ENCODE data around the gene SLC52A3.

The SLC52A3 gene

DNA sequence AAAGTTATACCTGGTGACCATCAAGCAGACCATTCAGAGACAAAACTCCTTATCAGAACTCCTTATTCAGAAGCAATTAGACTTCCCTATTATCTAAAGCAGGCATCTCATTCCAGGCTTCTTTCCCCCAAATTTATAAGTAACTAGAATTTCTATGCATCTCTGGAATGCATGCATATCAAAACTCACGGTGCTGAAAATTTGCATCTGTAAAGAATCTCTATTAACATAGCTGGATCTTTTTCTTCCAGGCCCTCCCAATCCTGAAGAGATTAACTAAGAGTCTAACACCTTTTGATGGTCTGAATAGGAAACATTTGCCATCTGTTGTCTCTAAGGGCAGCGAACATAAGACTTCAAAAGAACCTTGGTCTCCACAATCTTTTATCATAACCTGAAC lies 22.8 kb upstream of the SLC52A3 start:
- Histone ChIP-seq H3K36me3 (ENCODE audit: control insufficient read depth in 1 of 2, insufficient read depth in 2 of 2, low read length in 2 of 2) (no peaks in the 10 kb centered on the region), H3K23ac (ENCODE audit: low read length) (no peak overlapping the region), H3K27me3 (ENCODE audit: insufficient read depth, low read length) (no peaks in the 10 kb centered on the region), H2BK120ac (ENCODE audit: insufficient read depth, low read length, poor library complexity) (no peak overlapping the region), H3K79me1 (ENCODE audit: low read length) (no peaks in the 10 kb centered on the region), H3K4ac (ENCODE audit: low read depth, low read length) (no peak overlapping the region), H2BK5ac (ENCODE audit: low read depth, low read length, poor library complexity) (no peak overlapping the region), H3K4me3 (ENCODE audit: low read depth, low read length) (no peak overlapping the region), H3K18ac (ENCODE audit: low read length) (no peak overlapping the region), H4K91ac (ENCODE audit: low read depth, low read length) (no peak overlapping the region), H2AFZ (ENCODE audit: insufficient read depth, low read length, poor library complexity) (no peak overlapping the region), H4K8ac (ENCODE audit: low read depth, low read length) (no peak overlapping the region), H3K9ac (ENCODE audit: low read length) (no peak overlapping the region), H2BK12ac (ENCODE audit: low read length) (no peak overlapping the region), H3K9me3 (ENCODE audit: insufficient read depth, low read depth, low read length) (peaks cover 7% of the 10 kb centered on the region), H3K4me1 (ENCODE audit: control insufficient read depth in 1 of 2, insufficient read depth in 2 of 2, low read length in 2 of 2) (no peaks in the 10 kb centered on the region), H3K79me2 (ENCODE audit: control insufficient read depth, insufficient read depth, low read length, poor library complexity) (no peaks in the 10 kb centered on the region), H2AK5ac (ENCODE audit: low read length) (no peak overlapping the region), H3K14ac (ENCODE audit: low read length) (no peak overlapping the region), H4K12ac (ENCODE audit: low read depth, low read length) (no peak overlapping the region), H3K27ac (ENCODE audit: low read depth, low read length) (no peak overlapping the region), H3K4me2 (ENCODE audit: low read length) (no peak overlapping the region)
- DNase-seq = no peak
- whole genome bisulfite sequencing (ENCODE audit: extremely low coverage, insufficient coverage, insufficient read length) = no CpG with 5 or more reads among the region's 2 CpGs

DNA sequence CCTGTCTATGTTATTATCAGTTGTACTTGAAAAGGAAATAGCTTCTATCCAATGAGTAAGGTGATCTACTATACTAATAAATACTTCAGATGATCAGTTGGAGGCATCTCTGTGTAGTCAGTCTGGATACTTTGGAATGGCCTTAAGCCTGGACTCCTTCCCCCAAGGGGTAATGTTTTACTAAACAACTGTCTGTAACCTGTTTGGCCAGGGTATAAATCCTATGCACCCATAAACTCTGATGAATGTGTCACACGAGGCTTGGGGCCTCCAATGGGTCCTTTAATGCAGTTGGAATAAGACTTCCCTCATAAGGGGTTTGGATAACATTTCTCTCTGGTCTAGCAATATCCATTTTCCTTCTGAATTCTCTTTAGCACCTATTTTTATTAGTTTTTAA lies 19.5 kb upstream of the SLC52A3 start:
- no peak overlapping the region for H4K91ac ChIP-seq (ENCODE audit: low read depth, low read length)
- no peak overlapping the region for H3K27ac ChIP-seq (ENCODE audit: low read depth, low read length)
- H3K4me2 ChIP-seq (ENCODE audit: low read length) = no peak overlapping the region
- no peak overlapping the region for H3K9ac ChIP-seq (ENCODE audit: low read length)
- no peak overlapping the region for H2BK120ac ChIP-seq (ENCODE audit: insufficient read depth, low read length, poor library complexity)
- no peak overlapping the region for H3K23ac ChIP-seq (ENCODE audit: low read length)
- no peak overlapping the region for H2BK5ac ChIP-seq (ENCODE audit: low read depth, low read length, poor library complexity)
- H3K36me3 ChIP-seq (ENCODE audit: control insufficient read depth in 1 of 2, insufficient read depth in 2 of 2, low read length in 2 of 2) = no peaks in the 10 kb centered on the region
- no peak overlapping the region for H3K18ac ChIP-seq (ENCODE audit: low read length)
- H3K27me3 ChIP-seq (ENCODE audit: insufficient read depth, low read length) = no peaks in the 10 kb centered on the region
- no peak overlapping the region for H2BK12ac ChIP-seq (ENCODE audit: low read length)
- no peaks in the 10 kb centered on the region for H3K79me2 ChIP-seq (ENCODE audit: control insufficient read depth, insufficient read depth, low read length, poor library complexity)
- no peaks in the 10 kb centered on the region for H3K79me1 ChIP-seq (ENCODE audit: low read length)
- H4K8ac ChIP-seq (ENCODE audit: low read depth, low read length) = no peak overlapping the region
- H3K4ac ChIP-seq (ENCODE audit: low read depth, low read length) = no peak overlapping the region
- H2AFZ ChIP-seq (ENCODE audit: insufficient read depth, low read length, poor library complexity) = no peak overlapping the region
- no CpG with 5 or more reads among the region's 1 CpG for WGBS (ENCODE audit: extremely low coverage, insufficient coverage, insufficient read length)
- H4K12ac ChIP-seq (ENCODE audit: low read depth, low read length) = no peak overlapping the region
- no peak for DNase-seq
- H2AK5ac ChIP-seq (ENCODE audit: low read length) = no peak overlapping the region
- H3K14ac ChIP-seq (ENCODE audit: low read length) = no peak overlapping the region
- no peaks in the 10 kb centered on the region for H3K4me1 ChIP-seq (ENCODE audit: control insufficient read depth in 1 of 2, insufficient read depth in 2 of 2, low read length in 2 of 2)
- no peak overlapping the region for H3K4me3 ChIP-seq (ENCODE audit: low read depth, low read length)
- peaks cover 13% of the 10 kb centered on the region for H3K9me3 ChIP-seq (ENCODE audit: insufficient read depth, low read depth, low read length)

DNA sequence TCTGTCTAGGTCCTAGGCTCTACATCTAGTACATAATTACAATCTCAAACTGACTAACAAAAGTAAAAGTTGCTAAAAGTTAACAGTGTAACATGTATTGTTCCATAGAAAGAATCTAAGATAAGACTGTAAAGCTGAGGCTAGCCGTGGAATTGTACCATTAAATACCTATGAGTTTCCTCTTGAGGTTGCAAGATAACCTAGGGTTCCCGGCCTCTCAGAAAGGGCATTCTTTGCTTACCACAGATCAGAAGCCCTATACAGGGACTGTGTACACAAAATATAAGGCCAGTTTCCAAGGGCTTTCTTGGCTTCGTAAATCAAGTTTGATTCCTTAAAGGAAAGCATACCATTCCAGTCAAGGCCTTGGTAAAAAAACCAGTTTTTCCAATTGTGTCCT lies 11.5 kb upstream of the SLC52A3 start:
- Histone ChIP-seq H3K27ac (ENCODE audit: low read depth, low read length) (no peak overlapping the region), H4K91ac (ENCODE audit: low read depth, low read length) (no peak overlapping the region), H2BK120ac (ENCODE audit: insufficient read depth, low read length, poor library complexity) (no peak overlapping the region), H3K4ac (ENCODE audit: low read depth, low read length) (no peak overlapping the region), H3K4me2 (ENCODE audit: low read length) (no peak overlapping the region), H2AFZ (ENCODE audit: insufficient read depth, low read length, poor library complexity) (no peak overlapping the region), H2BK5ac (ENCODE audit: low read depth, low read length, poor library complexity) (no peak overlapping the region), H2AK5ac (ENCODE audit: low read length) (no peak overlapping the region), H3K79me1 (ENCODE audit: low read length) (no peaks in the 10 kb centered on the region), H3K79me2 (ENCODE audit: control insufficient read depth, insufficient read depth, low read length, poor library complexity) (no peaks in the 10 kb centered on the region), H3K36me3 (ENCODE audit: control insufficient read depth in 1 of 2, insufficient read depth in 2 of 2, low read length in 2 of 2) (no peaks in the 10 kb centered on the region), H2BK12ac (ENCODE audit: low read length) (no peak overlapping the region), H3K18ac (ENCODE audit: low read length) (no peak overlapping the region), H3K4me1 (ENCODE audit: control insufficient read depth in 1 of 2, insufficient read depth in 2 of 2, low read length in 2 of 2) (peaks cover 0 to 5% of the 10 kb centered on the region in 2 experiments), H3K14ac (ENCODE audit: low read length) (no peak overlapping the region), H3K27me3 (ENCODE audit: insufficient read depth, low read length) (no peaks in the 10 kb centered on the region), H3K4me3 (ENCODE audit: low read depth, low read length) (no peak overlapping the region), H3K23ac (ENCODE audit: low read length) (no peak overlapping the region), H4K8ac (ENCODE audit: low read depth, low read length) (no peak overlapping the region), H3K9me3 (ENCODE audit: insufficient read depth, low read depth, low read length) (peaks cover 3% of the 10 kb centered on the region), H4K12ac (ENCODE audit: low read depth, low read length) (no peak overlapping the region), H3K9ac (ENCODE audit: low read length) (no peak overlapping the region)
- DNase-seq = no peak
- WGBS (ENCODE audit: extremely low coverage, insufficient coverage, insufficient read length) = no CpG with 5 or more reads among the region's 3 CpGs

DNA sequence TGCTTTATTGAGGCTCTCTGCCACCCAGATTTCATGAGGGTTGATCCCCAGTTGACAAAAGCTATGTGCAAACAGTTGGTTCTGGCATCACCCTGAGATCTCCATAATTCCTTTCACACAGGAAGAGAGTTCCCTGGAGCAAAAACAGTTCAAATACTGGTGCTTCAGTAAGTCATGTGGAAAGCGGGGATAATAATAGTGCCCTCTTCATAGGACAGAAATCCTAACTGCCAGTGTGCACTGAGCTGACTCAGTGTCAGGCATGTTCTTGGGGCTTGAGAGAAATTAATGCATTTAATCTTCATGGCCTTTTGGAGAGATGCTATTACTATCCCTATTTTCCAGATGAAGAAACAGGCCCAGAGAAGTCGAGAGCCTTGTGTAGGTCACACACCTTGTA lies 7.9 kb upstream of the SLC52A3 start:
- H4K8ac ChIP-seq (ENCODE audit: low read depth, low read length) = no peak overlapping the region
- no peaks in the 10 kb centered on the region for H3K79me1 ChIP-seq (ENCODE audit: low read length)
- H3K18ac ChIP-seq (ENCODE audit: low read length) = no peak overlapping the region
- no peak overlapping the region for H2BK5ac ChIP-seq (ENCODE audit: low read depth, low read length, poor library complexity)
- H3K4me1 ChIP-seq (ENCODE audit: control insufficient read depth in 1 of 2, insufficient read depth in 2 of 2, low read length in 2 of 2) = peaks cover 0 to 5% of the 10 kb centered on the region in 2 experiments
- H2AK5ac ChIP-seq (ENCODE audit: low read length) = no peak overlapping the region
- no peak overlapping the region for H4K91ac ChIP-seq (ENCODE audit: low read depth, low read length)
- H3K23ac ChIP-seq (ENCODE audit: low read length) = no peak overlapping the region
- H3K4me3 ChIP-seq (ENCODE audit: low read depth, low read length) = no peak overlapping the region
- no peak overlapping the region for H2AFZ ChIP-seq (ENCODE audit: insufficient read depth, low read length, poor library complexity)
- H3K9me3 ChIP-seq (ENCODE audit: insufficient read depth, low read depth, low read length) = no peaks in the 10 kb centered on the region
- H3K27me3 ChIP-seq (ENCODE audit: insufficient read depth, low read length) = no peaks in the 10 kb centered on the region
- no peak overlapping the region for H4K12ac ChIP-seq (ENCODE audit: low read depth, low read length)
- no peak for DNase-seq
- H3K9ac ChIP-seq (ENCODE audit: low read length) = no peak overlapping the region
- no peaks in the 10 kb centered on the region for H3K79me2 ChIP-seq (ENCODE audit: control insufficient read depth, insufficient read depth, low read length, poor library complexity)
- no peak overlapping the region for H2BK12ac ChIP-seq (ENCODE audit: low read length)
- H2BK120ac ChIP-seq (ENCODE audit: insufficient read depth, low read length, poor library complexity) = no peak overlapping the region
- no CpG with 5 or more reads among the region's 2 CpGs for WGBS (ENCODE audit: extremely low coverage, insufficient coverage, insufficient read length)
- no peak overlapping the region for H3K4ac ChIP-seq (ENCODE audit: low read depth, low read length)
- no peaks in the 10 kb centered on the region for H3K36me3 ChIP-seq (ENCODE audit: control insufficient read depth in 1 of 2, insufficient read depth in 2 of 2, low read length in 2 of 2)
- no peak overlapping the region for H3K4me2 ChIP-seq (ENCODE audit: low read length)
- no peak overlapping the region for H3K14ac ChIP-seq (ENCODE audit: low read length)
- no peak overlapping the region for H3K27ac ChIP-seq (ENCODE audit: low read depth, low read length)
